SK-N-SH (cell line): ENCODE data around the gene MGAT4A.

Experiments used
- EP300 ChIP-seq, 2 experiments: IDR thresholded peaks; 2 replicates each; pipeline versions ENCODE4 v1.4.0 to v1.6.1; 2012; ENCODE audit warnings: borderline replicate concordance in 1 of 2, low read depth in 1 of 2, low read length in 1 of 2
- EZH2phosphoT487 ChIP-seq: fragments of 200-600 bp; sonication (generic); IDR thresholded peaks from 2 replicates; pipeline ENCODE4 v1.6.1; 2017; ENCODE audit warnings: low read depth, mixed run types, mild to moderate bottlenecking, antibody characterized with exemption, moderate library complexity, borderline replicate concordance
- REST ChIP-seq: IDR thresholded peaks from 2 replicates; pipeline ENCODE4 v1.6.1; 2012; ENCODE audit warnings: mild to moderate bottlenecking, low read depth, low read length, moderate library complexity
- USF1 ChIP-seq: IDR thresholded peaks from 2 replicates; pipeline ENCODE4 v1.4.0; 2012; ENCODE audit warnings: low read depth, borderline replicate concordance

- no peak for TF ChIP-seq REST
- no peak for TF ChIP-seq USF1
- TF ChIP-seq EP300 (IDR thresholded peaks at IDR 0.05; ENCODE audit: borderline replicate concordance in 1 of 2, low read depth in 1 of 2, low read length in 1 of 2): no peak
- no peak for TF ChIP-seq EZH2phosphoT487
Measured at GRCh38 chr2:98708396-98709186, 22.3 kb downstream of the MGAT4A start.
